Nephron progenitor cell (in vitro differentiated cells): ENCODE measurements around the gene CLNK.

Experiments
- DNase-seq: peaks from one replicate; pipeline ENCODE4 v3.0.0; 2021
- H3K27ac Mint-ChIP-seq: 2 replicates; pipeline ENCODE4 v1.8.0; 2021; ENCODE audit warnings: mild to moderate bottlenecking, moderate library complexity, mixed read lengths
- H3K27me3 Mint-ChIP-seq: 2 replicates; pipeline ENCODE4 v1.8.0; 2021; ENCODE audit warnings: mild to moderate bottlenecking, low read depth, mixed read lengths; ENCODE audit not compliant: poor library complexity
- H3K36me3 Mint-ChIP-seq: 2 replicates; pipeline ENCODE4 v1.8.0; 2021; ENCODE audit warnings: low read depth, mixed read lengths
- H3K4me1 Mint-ChIP-seq: 2 replicates; pipeline ENCODE4 v1.8.0; 2021; ENCODE audit warnings: mixed read lengths
- H3K4me3 Mint-ChIP-seq: 2 replicates; pipeline ENCODE4 v1.8.0; 2021; ENCODE audit warnings: mild to moderate bottlenecking, moderate library complexity, mixed read lengths
- H3K9me3 Mint-ChIP-seq: 2 replicates; pipeline ENCODE4 v1.8.0; 2021; ENCODE audit warnings: mild to moderate bottlenecking, moderate library complexity, mixed read lengths
- TF ChIP-seq, protein P1 (sequence below): fragments of 200-600 bp; sonication (generic); IDR thresholded peaks from 2 replicates; pipeline ENCODE4 v1.5.0; 2021; ENCODE audit warnings: antibody characterized with exemption

The CLNK gene

DNA sequence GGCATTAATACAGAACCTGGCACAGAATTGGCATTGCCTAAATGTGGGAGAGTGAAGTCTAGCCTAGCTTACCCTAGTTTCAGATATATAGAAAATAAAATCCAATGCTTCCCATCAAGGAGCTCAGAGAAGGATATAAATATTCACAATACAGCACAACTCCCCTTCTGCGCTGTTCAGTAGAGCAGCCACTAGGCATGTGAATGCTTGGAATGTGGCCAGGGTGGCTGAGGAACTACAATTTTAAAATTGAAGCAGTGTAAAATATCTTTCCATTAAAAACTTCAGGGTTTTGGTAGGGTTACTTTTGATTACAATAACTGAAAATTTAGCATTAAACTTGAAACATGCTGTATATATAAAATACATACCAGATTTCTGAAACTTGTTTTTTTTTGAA is 246.8 kb downstream of the CLNK start:
- no peaks in the 10 kb centered on the region for H3K27me3 Mint-ChIP-seq
- H3K9me3 Mint-ChIP-seq = peaks cover 16% of the 10 kb centered on the region
- H3K4me3 Mint-ChIP-seq = no peak overlapping the region
- no peak overlapping the region for H3K27ac Mint-ChIP-seq
- H3K36me3 Mint-ChIP-seq = peaks cover 33% of the 10 kb centered on the region
- no peak for DNase-seq
- peaks cover 7% of the 10 kb centered on the region for H3K4me1 Mint-ChIP-seq
- TF ChIP-seq, protein P1, sequence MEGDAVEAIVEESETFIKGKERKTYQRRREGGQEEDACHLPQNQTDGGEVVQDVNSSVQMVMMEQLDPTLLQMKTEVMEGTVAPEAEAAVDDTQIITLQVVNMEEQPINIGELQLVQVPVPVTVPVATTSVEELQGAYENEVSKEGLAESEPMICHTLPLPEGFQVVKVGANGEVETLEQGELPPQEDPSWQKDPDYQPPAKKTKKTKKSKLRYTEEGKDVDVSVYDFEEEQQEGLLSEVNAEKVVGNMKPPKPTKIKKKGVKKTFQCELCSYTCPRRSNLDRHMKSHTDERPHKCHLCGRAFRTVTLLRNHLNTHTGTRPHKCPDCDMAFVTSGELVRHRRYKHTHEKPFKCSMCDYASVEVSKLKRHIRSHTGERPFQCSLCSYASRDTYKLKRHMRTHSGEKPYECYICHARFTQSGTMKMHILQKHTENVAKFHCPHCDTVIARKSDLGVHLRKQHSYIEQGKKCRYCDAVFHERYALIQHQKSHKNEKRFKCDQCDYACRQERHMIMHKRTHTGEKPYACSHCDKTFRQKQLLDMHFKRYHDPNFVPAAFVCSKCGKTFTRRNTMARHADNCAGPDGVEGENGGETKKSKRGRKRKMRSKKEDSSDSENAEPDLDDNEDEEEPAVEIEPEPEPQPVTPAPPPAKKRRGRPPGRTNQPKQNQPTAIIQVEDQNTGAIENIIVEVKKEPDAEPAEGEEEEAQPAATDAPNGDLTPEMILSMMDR = no peak
